GM19324 (cell line): Measurements from ENCODE around the gene NECAB3.

ENCODE experiments used
- ATAC-seq: cut with Tn5 transposase; IDR thresholded peaks from one replicate; pipeline ENCODE4 v1.9.1; 2021; ENCODE audit warnings: mild to moderate bottlenecking, moderate library complexity; ENCODE audit not compliant: unreplicated experiment, low FRiP score

Gene NECAB3

DNA sequence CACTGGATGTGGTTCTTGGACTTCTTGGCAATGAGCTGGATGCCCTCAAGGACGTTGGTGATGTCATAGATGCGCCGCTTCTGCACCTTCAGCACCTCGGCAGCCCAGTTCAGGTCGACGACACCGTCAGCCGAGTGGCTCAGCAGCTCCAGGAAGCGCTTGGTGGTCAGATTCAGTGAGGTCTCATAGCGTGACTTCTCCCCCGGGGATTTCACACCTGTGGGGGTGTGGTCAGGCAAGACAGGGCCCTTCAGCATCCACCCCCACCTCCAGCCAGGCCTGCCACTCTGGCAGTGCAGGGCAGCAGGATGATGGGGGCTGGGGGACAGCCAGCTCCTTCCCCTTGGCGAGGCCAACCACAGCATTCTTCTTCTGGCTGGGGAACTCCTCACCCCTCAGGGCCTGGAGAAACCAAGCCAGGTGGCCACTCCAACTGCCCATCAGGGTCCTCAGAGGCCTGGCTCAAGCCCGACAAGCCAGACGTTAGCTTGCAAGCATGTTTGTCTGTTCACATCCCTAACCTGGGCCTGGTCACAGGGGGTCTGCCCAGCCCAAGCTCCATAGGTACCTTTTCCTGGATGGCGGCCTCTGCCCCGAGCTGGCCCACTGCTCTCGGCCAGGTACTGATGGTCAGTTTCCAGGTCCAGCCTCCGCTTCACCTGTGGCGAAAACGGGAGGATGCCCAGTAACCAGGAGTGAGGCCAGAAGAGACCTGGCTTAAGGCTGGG lies 5.7 kb upstream of the NECAB3 start:
- peak; percentile 50 for ATAC-seq

DNA sequence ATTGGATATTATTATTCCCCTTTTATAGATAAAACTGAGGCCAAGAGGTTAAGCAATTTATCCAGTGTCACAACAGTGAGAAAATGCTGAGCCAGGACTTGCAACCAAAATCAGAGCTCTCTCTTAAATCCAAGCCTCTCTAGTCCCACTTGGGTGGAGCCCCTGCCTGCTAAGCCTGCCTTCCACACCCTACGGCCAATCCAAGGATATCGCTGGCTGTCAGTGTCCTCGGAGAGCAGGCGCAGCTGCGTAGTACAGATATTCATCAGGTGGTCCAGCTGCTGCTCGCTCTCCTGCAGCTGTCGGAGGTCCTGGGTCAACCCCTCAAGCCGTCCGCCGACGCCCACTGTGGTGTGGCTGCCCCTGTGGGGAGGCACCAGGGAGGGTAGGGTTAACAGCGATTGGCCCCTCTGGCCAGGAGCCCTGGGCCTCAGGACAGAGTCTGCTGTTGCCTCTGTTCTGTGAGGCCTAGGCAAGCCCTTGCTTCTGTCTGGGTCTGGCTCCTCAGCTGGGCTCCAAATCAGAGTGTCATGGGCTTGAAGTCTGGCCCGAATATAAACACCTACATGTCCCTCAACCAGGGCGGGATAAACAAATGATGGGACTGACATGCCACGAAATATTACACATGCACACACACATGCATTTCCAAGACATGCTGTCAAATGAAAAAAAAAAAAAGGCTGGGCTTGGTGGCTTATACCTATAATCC lies 3.9 kb upstream of the NECAB3 start:
- ATAC-seq: no peak

DNA sequence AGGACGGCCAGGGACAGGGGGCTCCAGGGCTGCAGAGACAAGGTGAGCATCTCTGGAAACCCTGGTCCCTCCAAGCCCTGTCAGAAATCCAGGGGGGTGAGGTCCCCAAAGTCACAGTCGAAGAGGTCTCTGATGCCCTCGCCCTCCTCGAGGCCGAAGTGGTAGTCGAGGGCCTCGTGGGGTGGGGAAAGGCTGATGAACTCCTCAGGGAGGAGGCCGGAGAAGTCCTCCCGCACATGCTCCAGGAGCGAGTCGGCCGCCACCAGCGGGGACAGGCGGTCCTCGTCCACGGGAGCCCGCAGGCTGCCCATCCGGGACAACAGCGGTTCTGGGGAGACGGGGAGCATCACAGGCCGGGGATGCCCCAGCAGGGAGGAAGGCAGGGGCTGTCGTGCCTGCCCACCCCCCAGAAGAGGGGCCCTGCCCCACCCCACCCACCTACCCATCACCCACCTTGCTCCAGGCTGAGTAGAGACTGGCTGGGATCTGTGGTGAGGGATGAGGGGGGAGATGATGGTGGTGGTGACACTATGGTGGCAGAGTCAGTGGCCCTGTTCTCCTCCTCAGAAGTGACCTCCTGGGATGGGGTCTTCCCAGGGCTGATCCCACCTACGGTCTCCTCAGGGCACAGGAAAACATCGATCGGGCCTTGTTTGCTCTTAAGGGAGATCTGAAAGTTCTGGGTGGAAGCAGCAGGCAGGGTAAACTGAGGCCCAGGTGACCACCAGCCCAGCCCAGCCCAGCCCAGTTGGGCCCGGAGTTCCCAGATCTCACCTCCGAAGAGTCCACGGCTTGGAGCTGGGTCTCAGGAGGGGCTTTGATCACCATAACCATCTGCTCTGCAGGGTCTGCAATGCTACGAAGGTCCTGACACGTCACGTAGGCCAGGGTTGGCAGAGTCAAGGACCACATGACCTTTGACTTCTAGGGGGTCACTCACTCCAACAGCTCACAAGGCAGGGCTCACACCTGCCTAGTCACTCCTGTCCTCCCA lies 2.7 kb upstream of the NECAB3 start:
- ATAC-seq: no peak

DNA sequence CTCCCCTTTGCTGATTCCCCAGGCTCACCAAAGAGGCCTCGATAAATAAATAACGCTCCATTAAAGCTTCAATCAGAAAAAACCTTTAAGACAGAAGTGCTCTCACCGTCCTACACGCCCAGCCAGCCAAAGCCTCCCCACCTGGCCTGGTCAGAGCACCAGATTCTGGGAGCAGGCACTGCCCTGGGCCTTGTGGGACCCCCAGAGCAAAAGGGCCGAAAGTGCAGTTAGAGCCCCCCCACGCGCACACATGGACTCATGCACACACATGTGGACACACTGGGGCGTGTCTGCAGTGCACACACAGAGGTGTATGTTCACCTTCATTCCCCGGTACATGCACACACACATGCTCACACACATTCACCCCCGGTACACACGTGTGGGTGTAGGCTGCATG lies 1.9 kb upstream of the NECAB3 start:
- no peak for ATAC-seq

DNA sequence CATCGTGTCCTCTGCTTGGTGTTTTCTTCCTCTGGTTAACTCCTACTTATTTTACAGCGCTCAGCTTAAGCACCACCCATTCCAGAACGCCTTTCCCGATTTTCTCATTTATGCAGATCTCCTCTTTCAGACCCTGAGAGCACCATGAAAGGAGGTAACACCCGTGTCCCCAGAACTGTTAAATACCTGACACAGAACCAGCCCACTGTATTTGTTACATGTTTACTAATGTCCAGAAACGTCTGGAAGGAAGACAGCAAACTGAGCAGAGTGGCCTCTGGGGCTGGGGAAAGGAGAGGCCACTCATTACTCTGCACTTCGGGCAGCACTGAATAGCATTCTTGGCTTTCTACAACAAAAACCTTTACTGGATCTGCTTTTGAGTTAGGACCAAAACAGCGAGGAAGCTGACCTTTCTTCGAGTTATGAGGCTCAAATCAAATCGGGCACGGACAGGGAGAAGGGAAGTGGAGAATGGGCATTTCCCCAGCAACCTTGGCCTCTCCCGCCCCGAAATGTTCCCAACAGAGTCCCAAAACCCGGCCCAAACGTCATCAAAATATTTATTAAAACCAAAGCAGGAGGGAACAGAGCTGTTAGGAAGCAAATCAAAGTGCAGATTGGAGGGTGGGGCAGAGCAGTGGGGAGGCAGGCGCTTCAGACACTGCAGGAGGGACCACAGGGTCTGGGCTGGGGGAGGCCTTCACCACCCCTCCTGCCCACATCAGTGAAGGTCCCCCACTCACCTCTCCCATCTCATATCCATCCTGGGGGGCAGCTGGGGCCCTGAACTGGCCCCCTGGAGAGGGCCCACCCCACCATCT lies 1.1 kb upstream of the NECAB3 start:
- no peak for ATAC-seq

DNA sequence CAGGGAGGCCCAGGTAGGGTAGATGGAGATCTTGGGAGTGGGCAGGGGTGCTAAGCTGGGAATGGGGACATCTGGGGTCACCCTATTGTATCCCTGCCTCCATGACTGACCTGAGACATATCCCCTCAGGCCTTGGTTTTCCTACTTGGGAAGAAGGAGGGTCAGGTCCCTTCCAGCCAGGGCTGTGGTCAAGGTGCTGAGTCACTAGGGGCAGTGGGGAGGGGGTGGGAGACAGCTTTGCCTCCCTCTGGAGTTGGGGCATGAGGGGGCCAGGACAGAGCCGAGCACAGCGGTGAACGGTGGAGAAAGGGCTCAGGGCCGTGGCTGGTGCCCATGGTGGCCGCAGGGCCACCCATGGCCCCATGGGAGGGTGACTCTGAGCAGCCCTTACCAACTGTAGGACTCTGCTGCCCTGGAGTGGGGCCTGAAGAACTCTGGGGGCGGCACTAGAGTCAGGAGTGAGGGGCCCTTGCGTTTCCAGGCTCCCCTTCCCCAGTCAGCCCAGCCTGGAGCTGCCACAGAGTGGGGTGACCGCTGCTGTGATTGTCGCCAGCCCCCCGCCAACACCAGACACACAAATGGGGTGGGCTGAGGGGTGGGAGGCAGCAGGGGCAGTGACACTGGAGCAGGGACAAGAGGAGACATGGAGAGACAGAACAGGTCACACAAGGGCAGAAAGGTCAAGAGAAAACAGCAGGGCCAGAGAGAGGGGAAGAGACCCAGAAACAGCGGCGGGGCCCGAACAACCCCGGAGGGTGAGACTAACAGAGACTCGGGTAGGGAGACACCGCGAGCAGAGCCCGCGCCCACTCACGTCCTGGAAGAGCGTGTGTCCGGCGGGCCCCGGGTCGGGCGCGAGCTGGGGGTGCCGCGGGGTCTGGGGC lies 576 bp downstream of the NECAB3 start:
- no peak for ATAC-seq

DNA sequence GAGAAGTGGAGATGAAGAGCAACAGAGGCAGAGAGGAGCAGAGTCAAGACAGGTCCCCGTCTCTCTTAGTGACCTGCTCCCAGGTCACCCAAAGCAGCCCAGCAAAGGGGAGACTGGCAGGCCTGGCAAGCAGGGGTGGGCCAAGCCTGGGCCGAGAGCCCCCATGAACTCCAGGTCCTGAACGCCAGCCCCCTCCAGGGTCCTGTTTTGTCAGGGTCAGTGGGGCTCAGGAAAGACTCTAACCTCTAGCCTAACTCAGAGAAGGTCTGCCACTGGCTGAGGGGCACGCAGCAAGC lies 1.2 kb downstream of the NECAB3 start:
- no peak for ATAC-seq

DNA sequence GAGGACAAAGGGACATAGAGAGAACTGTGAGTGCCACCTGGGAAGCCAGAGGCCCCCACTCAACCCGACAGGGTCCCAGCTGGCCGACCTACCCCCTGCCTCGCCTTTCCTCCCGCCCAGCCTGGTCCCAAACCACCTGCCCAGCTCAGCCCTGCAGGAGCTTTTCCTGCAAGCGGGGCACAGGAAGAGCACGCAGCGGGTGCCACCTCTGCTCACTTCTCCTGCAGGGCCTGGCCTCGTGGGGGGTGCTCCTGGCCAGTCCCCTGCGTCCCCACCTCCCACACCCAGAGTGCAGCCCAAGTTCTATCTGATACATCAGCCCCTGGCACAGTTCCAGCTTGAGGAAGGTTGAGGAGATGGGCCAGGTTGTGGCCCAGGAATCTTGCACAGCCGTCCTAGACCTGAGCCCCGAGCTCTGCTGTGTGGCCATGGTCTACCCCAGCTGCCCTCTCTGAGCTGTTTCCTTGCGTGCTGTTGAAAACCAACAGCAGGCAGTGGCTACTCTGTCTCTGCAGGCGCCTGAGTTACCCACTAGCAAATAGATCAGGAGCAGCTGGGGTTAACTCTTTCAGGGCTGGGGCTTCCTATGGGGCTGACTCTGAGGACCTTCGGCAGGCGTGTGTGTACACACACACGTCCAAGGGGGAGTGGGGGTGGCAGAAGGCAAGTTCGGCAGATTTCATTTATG lies 1.7 kb downstream of the NECAB3 start:
- ATAC-seq: no peak

DNA sequence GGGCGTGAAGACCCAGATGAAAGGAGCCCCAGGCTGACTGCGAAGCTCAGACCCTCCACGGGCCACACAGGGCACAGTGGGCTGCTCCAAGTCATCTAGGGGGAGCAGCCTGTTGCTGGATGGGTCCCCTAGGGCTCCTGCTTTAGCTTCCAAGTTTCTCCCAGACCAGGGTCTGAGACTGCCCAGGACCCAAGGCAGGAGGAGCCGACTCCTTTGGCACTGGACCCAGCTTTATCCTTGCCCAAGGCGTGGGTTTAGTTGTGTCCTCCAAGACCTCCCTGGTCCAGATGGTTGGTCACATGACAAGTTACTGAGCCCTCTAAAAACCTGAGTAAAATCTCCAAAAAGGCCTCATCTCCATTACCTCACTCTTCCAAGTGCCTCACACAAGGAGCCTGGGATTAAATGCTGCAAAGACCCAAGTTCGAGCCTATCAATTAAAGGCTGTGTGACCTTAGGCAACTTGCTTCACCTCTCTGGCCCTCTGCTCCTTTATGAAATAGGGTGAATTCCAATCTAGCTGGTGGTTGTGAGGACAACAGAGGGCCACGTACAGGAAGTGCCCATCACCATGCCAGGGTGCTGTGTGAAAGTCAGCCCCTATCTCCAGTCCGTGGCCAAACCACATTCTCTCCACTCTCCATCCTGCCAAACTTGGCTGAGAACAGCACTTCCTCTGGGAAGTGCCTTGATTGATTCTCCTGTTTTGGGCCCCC lies 2.5 kb downstream of the NECAB3 start:
- ATAC-seq: no peak

DNA sequence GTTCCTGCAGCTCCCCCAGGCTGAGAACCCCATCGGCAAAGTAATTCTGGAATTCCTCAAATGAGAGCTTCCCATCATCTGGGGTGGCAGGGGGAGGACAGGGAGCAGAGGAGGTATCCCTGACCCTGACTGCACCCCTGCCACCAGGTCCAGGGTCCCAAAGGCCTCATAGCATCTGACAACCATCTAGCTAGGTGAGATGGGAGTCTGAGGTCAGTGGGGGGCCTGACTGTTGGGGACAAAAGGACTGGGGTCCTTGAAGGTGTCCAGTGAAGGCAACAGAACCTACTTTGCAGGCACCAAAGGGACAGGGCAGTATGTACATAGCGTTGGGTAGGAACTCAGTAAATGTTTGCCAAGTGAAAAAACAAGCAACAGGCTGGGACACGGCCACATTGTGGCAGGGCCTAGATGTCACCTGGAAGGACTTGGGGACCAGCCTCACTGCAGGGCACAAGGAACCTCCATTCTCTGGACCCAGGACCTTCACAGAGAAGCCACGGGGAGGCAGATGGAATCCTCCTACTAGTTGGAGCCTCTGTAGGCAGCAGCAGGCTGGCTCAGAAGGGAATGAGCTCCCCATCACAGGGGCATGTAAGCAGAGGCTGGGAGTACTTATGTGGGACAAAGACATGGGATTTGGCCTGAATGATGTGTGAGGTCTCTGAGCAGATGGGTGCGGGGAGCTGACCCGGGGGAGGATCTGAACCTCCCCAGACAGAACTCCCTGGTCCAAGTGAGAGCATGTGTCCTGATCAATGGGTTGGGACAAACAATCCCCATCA lies 3.3 kb downstream of the NECAB3 start:
- ATAC-seq: no peak

DNA sequence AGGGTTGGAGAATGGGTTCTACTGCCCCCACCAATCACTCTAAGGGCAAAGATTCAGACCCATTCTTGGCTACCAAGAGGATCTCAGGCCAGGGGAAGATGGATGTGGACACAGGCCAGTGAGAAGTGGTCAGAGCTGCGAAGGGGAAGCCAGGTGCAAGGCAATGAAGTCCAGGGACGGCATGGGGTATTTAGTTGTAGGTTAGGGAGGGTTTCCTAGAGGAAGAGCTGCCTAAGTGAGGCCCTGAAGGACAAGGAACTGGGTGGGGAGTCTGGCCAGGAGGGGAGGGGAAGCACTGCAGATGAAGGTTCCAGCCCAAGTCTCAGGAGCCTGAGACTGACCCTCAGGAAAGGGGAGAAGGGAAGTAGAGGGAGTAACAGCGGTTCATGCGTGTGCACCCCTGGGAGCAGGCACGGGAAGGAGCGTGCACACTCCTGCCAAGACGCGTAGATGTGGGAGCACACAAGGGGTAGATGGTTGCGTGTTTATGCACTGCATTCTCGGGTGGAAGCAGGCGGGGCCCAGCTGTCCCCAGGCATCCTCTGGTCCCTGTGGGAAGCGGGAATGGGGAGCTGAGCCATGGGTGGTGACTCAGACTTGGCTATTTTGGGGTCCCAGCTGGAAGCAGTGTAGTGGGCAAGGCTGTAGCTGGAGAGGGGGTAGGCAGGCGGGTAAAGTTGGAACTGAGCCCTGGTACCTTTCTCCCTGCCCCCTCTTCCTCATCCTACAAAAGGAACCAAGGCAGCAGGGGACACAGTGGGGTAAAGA lies 4.2 kb downstream of the NECAB3 start:
- no peak for ATAC-seq

DNA sequence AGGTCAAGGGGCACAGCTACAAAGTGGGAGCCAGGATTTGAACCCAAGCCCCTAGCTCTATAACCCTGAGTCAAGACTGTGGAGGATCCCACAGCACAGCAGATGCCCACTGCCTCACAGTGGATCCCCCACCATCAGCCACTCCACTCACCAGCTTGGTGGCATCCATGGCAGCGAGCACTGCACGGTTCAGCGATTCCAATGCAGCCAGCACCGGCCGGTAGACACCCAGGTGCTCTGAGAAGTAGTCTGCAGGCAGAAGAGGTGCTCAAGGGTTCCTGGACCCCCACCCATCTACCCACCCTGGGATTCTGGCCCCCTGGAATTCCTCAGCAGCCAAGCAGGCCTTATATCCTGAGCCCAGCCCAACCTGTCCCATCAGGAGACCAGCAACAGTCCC lies 5.0 kb downstream of the NECAB3 start:
- ATAC-seq: no peak

DNA sequence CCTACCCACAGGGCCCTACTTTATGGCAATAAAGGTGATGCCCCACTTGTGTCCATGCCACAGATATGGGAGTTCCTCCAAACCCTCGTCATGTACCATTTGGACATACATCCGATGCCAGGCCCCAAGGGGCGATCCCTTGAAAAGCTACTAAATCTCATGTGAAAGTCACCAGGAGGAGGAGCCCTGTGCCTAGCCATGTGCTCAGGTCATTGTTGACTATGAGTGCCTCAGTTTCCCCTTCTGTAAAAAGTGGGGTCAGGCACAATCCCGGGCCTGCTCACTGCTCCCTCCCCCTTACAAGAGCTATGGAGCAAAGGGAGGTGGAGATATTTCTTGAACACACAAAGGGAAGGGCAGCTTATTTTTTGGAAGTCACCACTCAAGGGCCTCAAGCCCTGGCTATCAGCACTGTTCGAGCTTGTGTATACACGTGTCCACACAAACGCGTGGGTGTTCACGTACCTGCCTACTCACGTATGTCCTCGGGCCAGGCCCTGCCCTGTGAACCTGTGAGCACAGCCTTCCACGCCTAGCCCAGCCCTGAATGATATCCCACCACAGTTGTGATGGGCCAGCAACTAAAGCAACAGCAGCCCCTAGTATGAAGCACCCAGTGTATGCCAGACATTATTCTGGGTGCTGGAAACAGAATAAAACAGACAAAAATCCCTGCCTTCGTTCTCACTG lies 5.6 kb downstream of the NECAB3 start:
- no peak for ATAC-seq

DNA sequence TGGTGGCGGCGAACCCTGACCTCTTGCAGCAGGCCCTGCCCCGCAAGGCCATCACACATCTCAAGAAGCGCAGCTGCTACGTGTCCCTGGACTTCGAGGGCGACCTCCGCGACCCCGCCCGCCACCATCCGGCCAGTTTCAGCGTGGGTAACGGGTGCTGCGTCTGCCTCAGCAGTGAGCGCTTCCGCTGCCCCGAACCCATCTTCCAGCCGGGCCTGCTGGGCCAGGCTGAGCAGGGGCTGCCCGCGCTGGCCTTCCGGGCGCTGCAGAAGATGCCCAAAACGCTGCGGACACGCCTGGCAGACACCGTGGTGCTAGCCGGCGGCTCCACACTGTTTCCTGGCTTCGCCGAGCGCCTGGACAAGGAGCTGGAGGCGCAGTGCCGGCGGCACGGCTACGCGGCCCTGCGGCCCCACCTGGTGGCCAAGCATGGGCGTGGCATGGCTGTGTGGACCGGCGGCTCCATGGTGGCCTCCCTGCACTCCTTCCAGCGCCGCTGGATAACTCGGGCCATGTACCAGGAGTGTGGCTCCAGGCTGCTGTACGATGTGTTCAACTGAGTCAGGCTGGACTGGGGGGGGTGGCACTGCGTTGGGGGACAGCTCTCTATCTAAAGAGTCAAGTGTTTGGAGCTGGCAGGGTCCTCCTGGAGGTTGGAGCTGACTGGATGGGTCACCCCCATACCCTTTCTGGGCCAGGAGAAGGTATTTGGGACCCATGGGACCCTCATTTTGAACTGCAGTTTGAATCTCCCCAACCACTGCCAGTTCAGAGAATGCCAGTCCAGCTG lies 6.4 kb downstream of the NECAB3 start:
- peak; percentile 28 for ATAC-seq

DNA sequence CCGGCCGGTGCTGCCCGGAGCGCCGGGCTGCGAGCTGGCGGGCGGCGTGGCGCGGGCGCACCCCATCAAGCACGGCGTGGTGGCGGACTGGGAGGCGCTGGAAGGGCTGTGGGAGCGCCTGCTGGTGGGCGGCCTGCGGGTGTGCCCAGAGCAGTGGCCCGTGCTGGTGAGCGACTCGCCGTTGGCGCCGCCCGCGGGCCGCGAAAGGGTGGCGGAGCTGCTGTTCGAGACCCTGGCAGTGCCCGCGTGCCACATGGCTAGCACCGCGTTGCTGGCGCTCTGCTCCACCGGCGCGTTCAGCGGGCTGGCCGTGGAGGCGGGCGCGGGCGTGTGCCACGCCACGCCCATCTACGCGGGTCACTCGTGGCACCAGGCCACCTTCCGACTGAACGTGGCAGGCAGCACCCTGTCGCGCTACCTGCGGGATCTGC lies 7.0 kb downstream of the NECAB3 start:
- ATAC-seq: peak; percentile 2
